Epithelial cell of prostate (primary cell): Measurements from ENCODE around the gene CSTPP1.
A peak's percentile ranks its signal among the peaks of the same experiment; 100 is the strongest.
"Not testable (repeated sequence)": the region's sequence is repeated elsewhere in the genome, so short reads cannot be mapped to it uniquely, and the experiment has no call there.

ENCODE experiments used
- DNase-seq: peaks from one replicate; pipeline ENCODE4 v3.0.0-alpha.2; 2011; ENCODE audit warnings: low read depth, low spot score
- H3K27ac ChIP-seq: fragments of 450-650 bp; 2 replicates; pipeline ENCODE4 v1.5.1; 2017; ENCODE audit warnings: mild to moderate bottlenecking

Gene CSTPP1

GRCh38 chr11:46907606-46908005, 29.0 kb upstream of the CSTPP1 start:
- DNase-seq, result no peak
- H3K27ac ChIP-seq, result no peak overlapping the region

GRCh38 chr11:46912526-46913150, 23.9 kb upstream of the CSTPP1 start:
- no peak overlapping the region for H3K27ac ChIP-seq
- no peak for DNase-seq

DNA sequence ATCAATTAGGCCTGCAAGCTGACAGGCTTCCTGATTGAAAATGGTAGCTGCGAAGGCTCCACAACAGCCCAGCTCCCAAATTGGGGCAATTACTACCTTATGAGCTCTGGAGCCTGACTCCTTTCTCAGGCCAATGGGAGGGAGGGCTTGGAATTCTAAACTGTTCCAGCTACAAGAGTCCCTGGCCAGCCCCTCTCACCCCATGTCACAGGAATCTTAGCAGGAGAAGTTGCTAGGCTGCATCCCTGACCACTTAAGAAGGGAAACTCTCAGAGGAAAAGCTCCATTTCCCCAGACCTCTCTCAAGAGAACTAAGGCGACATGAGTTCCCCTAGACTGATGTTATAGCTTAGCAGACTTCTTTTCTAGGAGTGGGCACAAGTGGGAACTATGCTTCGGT, 23.1 kb upstream of the CSTPP1 start:
- no peak overlapping the region for H3K27ac ChIP-seq
- no peak for DNase-seq

DNA sequence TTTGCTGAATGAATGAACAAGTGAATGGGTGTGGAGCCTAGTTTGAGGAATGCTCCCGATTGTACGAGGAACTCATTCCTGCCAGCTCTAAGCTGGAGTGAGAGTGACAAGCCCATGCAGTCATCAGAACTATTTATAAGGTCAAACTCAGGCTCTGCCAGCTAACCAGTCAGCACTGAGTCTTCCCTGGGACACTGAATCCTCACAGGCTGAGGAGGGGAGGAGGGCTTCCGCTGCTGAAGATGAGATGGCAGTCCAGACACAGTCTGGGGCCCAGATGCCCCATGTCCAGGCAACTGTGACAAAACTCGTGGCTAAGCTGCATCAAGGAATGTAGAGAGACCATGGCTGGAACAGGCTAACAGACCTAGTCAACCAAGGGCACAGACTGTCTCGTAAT, 22.2 kb upstream of the CSTPP1 start:
- no peak overlapping the region for H3K27ac ChIP-seq
- no peak for DNase-seq

GRCh38 chr11:46914910-46915309, 21.7 kb upstream of the CSTPP1 start:
- H3K27ac ChIP-seq, result no peak overlapping the region
- DNase-seq, result no peak

DNA sequence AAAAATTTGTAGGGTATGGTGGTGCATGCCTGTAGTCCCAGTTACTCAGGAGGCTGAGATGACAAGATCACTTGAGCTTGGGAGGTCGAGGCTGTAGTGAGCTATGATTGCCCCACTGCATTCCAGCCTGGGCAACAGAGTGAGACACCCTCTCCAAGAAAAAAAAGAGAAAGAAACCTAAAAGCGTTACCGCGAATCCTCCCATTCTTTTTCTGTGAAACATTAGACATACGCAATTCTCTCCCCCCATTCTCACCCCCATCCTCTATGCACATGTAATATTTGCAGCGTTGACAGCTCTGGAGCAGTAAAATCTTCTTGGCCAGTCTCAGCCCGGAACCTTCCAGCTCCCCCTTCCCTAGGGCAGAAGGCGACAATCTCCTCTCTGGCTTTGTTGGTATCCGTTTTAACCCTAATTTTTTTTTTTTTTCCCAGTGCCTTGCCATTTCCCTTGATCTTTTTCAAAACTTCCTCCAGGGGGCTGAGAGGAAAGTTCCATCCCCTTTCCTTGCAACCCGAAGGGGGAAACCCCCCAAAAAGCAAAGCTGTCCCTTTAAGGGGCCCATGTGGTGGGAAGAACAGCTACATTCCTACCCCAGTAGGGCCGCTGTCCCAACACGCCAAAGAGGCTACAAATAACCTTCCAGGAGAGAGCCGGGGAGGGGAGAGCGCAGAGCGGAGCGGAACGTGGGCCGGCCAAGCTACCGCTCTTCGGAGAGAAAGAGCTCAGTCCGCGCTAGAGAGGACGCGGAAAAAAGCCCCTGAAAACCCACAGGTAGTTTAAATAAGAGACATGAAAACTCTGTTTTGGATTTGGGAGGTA, 20.1 kb upstream of the CSTPP1 start:
- H3K27ac ChIP-seq, result peak overlapping the region; percentile 35

GRCh38 chr11:46917109-46917761, 19.3 kb upstream of the CSTPP1 start:
- DNase-seq, result no peak
- peak overlapping the region; percentile 35 for H3K27ac ChIP-seq

More for the DNA sequence above, 20.1 kb upstream of the CSTPP1 start:
- no peak for DNase-seq

- H3K27ac ChIP-seq, result no peak overlapping the region
- no peak for DNase-seq
Observed at GRCh38 chr11:46917762-46918082, 18.8 kb upstream of the CSTPP1 start.

DNA sequence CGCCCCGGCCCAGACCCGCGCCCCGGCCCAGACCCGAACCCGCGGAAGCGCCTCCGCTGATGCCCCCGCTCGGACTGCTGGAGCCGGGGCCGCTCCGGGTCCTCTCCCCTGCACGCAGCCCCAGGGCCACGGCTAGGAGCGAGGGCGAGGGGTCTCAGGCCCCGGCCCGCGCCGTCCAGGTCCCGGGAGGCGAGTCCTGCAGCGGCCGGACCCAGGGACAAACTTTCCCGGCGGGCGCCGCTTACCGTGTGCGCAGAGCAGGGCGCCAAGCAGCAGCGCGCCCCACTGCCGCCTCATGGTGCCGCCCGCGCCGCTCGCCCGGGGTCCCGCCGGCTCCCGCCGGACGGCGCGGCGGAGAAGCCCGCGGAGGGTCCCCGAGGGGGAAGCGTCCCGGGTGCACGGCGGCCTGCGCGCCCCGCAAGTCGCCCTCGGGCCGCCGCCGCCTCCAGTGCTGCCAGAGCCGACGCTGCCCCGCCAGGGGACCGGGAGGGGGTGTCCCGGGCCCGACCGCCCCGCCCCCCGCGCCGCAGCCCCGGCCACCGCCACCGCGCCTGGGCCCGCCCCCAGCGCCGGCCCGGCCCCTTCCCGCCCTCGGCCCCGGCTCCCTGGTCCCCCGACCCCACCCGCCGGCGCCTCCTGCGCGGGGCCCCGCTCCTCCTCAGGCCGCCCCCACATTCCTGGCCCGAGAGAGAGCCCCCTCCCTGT, 18.3 kb upstream of the CSTPP1 start, which contains the start of gene LRP4:
TSS of gene LRP4 (minus strand) at position 468 of the 705 bp plus-strand sequence. CDS start at position 297, 171 bp downstream.
- no peak for DNase-seq
- H3K27ac ChIP-seq, result no peak within 1 kb of the TSS

DNA sequence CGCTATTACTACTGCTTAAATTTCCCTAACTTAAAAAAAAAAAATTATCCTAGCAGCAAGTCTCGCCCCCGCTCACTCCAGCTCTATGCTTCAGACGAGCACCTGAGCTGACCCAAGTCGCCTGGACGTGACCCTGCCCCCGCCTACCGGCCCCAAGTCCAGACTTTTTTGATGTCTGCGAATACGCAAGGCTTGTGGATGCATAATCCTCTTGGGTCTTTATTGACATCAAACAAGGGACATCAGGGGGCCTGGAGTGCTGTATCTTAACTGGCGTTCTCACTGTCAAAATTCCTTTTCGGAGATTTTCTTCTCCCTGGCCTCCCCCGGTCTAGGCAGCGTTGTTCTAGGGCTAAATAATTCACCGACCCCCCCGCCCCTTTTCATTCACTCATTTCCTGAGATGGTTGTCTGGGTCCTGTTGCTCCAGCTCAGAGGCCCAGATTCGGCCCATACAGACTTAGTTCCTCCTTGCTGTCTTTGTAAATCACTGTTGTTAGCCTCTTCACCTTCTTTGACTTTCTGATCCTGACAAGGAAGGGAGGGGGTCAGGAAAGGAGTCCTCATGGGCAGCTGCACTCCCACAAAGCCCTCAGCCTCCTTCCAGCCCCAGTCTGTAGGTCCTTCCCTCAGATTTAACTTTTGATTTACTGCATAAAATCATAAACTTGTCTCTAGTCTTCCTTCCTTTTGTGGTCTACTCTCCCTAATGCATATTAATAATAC, 17.6 kb upstream of the CSTPP1 start:
- DNase-seq, result no peak
- H3K27ac ChIP-seq, result no peak overlapping the region

DNA sequence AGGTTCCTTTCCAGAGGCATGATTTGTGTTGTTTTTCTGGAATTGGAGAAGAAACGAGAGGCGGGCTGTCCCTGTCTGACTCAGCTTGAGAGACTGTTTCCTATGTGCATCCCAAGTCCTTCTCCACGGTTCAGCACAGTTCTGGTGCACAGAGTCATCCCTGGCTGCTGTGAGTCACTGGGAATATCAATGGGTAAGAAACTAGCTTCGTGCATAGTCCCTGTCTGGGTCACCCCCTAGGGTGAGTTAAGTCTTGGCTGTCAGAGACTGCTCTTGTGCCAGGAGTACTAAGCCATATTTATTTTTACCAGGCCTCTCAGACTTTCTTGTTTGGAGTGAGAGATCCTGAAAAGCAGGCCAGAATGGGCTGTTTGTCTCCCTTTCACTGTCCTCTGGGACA, 15.8 kb upstream of the CSTPP1 start:
- peak; percentile 80 for DNase-seq
- peak overlapping the region; percentile 35 for H3K27ac ChIP-seq

- DNase-seq, H3K27ac ChIP-seq: not testable (repeated sequence)
Observed at GRCh38 chr11:46927928-46928327, 8.6 kb upstream of the CSTPP1 start.

DNA sequence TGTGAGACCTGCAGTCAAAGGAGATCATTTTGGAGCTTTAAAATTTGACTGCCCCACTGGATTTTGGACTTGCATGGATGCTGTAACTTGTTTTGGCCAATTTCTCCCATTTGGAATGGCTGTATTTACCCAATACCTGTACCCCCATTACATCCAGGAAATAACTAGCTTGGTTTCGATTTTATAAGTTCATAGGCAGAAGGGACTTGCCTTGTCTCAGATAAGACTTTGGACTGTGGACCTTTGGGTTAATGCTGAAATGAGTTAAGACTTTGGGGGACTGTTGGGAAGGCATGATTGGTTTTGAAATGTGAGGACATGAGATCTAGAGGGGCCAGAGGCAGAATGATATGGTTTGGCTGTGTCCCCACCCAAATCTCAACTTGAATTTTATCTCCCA, 7.9 kb upstream of the CSTPP1 start:
- DNase-seq, H3K27ac ChIP-seq: not testable (repeated sequence)

DNA sequence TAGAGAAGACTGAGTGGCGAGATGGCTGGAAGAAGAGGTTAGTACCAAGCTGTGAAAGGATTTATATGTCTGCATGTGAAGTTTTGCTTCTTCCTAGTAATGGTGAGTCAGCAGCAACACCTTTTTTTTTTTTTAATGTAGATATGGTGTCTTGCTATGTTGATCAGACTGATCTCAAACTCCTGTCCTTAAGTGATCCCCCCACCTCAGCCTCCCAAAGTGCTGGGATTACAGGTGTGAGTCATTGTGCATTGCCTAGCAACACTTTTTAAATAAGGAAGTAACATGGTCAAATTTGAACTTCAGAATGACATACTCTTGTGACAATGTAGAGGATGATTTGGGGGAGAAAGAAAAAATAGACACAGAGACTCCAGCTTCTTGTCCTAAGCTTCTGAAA, 6.5 kb upstream of the CSTPP1 start:
- DNase-seq, result peak; percentile 58
- H3K27ac ChIP-seq, result no peak overlapping the region

DNA sequence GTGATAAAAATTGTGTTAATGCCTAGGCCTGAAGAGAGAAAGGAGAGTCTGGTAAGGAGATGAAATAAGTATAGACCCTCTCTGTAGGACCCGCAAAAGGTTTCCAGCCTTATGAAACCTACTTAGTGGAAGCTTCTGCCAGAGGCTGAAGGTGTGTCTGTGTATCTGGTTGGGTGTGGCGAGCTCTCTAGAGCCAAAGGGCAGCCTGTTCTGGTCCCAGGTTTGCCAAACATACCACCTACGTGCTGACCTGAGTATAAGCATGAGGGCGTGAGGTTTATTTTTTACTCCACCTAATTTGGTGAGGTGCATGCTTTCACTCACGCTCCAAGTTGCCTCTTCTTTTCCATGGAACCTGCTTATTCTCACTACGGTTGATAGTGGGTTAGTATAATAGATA, 5.6 kb downstream of the CSTPP1 start:
- no peak overlapping the region for H3K27ac ChIP-seq
- no peak for DNase-seq

DNA sequence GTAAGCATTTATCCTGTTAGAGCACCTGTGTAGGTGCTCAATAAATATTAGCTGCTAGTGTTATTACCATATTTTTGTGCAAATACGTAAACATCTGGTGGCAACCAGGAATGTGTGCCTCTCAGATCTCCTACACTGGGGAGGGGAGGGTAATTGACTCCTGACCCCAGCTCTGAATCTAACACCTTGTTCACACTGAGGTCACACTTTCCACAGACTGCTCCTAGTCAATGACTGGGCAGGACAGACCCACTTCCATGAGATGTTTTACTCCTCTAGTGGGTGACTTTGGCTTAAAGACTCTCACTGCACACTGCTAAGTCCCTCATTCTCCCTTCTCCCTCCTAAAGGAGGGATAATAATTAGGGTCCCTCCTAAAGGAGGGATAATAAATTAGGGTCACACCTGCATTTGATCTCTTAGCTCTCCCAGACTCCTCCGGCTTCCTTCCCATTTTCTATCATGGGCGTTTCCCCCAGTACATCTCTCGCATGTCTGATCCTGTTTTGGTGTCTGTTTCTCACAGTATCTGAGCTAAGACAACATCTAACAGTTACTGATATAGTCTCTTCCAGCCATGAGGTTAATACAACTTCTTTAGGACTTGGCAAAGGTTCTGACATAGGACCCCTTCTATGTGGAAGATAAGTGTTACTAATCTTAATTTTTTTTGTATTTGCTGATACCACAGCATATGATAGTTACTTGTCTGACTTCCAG, 8.0 kb downstream of the CSTPP1 start:
- no peak overlapping the region for H3K27ac ChIP-seq
- DNase-seq, result no peak

DNA sequence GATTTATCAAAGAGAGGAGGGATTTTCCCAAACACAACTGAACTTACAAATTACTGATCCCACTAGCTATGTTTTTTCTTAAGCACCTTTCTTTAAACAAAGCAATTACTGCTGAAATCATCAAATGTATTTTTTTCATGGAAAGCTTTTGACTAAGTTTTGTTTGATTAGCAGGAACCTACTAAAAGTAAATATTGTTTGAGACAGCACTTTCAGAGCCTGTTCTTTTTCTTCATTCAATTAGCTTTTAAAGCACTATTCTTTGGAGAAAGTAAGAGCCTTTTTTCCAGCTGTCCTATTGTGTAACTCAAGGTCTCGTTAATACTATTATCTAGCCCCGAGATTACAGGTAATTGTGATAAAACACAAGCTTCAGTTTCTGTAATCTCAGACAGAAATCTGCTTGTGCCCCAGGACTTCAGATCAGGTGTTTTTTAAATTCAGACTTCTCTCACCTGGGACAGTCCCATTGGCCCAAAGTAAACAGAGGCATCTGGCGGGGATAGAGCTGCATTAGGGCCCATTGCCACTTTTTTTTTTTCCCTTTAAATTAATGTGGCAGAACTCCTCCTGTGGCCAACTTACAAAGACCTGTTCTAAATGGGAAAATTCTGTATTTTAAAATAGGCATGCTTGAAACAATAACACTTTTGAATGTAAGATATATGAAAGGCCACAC, 11.0 kb downstream of the CSTPP1 start:
- peak overlapping the region; percentile 24 for H3K27ac ChIP-seq
- DNase-seq, result no peak

- DNase-seq, result peak; percentile 76
- H3K27ac ChIP-seq, result peak overlapping the region; percentile 24
Observed at GRCh38 chr11:46948378-46949131, 12.0 kb downstream of the CSTPP1 start.
